ENCODE data around the gene GLP1R.
"Not testable (repeated sequence)": the region's sequence is repeated elsewhere in the genome, so short reads cannot be mapped to it uniquely, and the experiment has no call there.

DNA sequence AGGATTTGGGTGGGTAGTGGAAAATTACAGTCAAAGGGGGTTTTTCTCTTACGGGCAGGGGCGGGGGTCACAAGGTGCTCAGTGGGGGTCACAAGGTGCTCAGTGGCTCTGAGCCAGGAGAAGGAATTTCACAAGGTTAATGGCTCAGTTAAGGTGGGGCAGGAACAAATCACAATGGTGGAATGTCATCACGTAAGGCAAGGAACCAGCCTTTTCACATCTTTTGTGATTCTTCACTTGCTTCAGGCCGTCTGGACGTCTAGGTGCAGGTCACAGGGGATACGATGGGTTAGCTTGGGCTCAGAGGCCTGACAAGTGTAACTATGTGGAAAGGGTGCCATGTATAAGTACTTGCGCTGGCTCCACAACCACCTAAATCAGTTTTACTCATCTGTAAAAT, 87.6 kb downstream of the GLP1R start:
- TF ChIP-seq, protein P1, sequence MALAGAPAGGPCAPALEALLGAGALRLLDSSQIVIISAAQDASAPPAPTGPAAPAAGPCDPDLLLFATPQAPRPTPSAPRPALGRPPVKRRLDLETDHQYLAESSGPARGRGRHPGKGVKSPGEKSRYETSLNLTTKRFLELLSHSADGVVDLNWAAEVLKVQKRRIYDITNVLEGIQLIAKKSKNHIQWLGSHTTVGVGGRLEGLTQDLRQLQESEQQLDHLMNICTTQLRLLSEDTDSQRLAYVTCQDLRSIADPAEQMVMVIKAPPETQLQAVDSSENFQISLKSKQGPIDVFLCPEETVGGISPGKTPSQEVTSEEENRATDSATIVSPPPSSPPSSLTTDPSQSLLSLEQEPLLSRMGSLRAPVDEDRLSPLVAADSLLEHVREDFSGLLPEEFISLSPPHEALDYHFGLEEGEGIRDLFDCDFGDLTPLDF (CRISPR knock-in tag; IDR thresholded peaks at IDR 0.05), result not testable (repeated sequence)
- TF ChIP-seq, protein P2, sequence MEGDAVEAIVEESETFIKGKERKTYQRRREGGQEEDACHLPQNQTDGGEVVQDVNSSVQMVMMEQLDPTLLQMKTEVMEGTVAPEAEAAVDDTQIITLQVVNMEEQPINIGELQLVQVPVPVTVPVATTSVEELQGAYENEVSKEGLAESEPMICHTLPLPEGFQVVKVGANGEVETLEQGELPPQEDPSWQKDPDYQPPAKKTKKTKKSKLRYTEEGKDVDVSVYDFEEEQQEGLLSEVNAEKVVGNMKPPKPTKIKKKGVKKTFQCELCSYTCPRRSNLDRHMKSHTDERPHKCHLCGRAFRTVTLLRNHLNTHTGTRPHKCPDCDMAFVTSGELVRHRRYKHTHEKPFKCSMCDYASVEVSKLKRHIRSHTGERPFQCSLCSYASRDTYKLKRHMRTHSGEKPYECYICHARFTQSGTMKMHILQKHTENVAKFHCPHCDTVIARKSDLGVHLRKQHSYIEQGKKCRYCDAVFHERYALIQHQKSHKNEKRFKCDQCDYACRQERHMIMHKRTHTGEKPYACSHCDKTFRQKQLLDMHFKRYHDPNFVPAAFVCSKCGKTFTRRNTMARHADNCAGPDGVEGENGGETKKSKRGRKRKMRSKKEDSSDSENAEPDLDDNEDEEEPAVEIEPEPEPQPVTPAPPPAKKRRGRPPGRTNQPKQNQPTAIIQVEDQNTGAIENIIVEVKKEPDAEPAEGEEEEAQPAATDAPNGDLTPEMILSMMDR (CRISPR knock-in tag; IDR thresholded peaks at IDR 0.05), result not testable (repeated sequence)
- TF ChIP-seq ZNF709 (CRISPR knock-in tag; IDR thresholded peaks at IDR 0.05); POLR2A (IDR thresholded peaks at IDR 0.05; ENCODE audit: insufficient read depth in 1 of 2, low read depth in 2 of 2, low read length in 2 of 2); BRD4 (CRISPR knock-in tag; IDR thresholded peaks at IDR 0.05): not testable (repeated sequence)
